ENCODE results near the gene C2orf49. TPM values are rescaled to one million over a fixed set of nuclear protein-coding genes. Genes with fewer than 3 reads are reported as not detected.

The C2orf49 gene
- total and polyA plus RNA-seq, 9 of the 15 experiments (the other 6 are each of a cell fraction or from before 2014, with no cell fraction given) = 17.9 to 38.2 (median 25.6) TPM

GRCh38 chr2:105368759-105369408 is 31.5 kb downstream of the C2orf49 start:
- no peak overlapping the region for H3K27ac ChIP-seq (ENCODE audit: extremely low read depth, low read depth, low read length)
- ATAC-seq (no peak), DNase-seq (ENCODE audit: extremely low read depth in 1 of 4, low spot score in 3 of 4) (no peak), FAIRE-seq (no peak)
- H4K20me1 ChIP-seq (replicated peaks; ENCODE audit: control insufficient read depth, insufficient read depth, low read length) = no peaks in the 10 kb centered on the region
- no peak overlapping the region for H3K9ac ChIP-seq (ENCODE audit: insufficient read depth in 1 of 2, low read depth in 2 of 2, low read length in 2 of 2)
- H3K27me3 ChIP-seq (ENCODE audit: control insufficient read depth in 2 of 2, insufficient read depth in 2 of 2, low read length in 2 of 2) = no peaks in the 10 kb centered on the region
- no peaks in the 10 kb centered on the region for H3K79me2 ChIP-seq (ENCODE audit: control insufficient read depth, insufficient read depth, low read length)
- 71% methylated on average over 8 of the region's 8 CpGs for WGBS (ENCODE audit: insufficient coverage, low coverage, missing lambda C conversion rate)
- H2AFZ ChIP-seq (ENCODE audit: low read depth, low read length) = no peak overlapping the region
- no peaks in the 10 kb centered on the region for H3K9me1 ChIP-seq (ENCODE audit: control insufficient read depth, insufficient read depth, low read length)
- intact Hi-C loops (cut with micrococcal nuclease) = loop anchor here (1.0 kb wide), 1 partner anchor 152 kb away; no protein-coding TSS in a partner anchor
- no TSS peak for BruUV-seq (replicated peaks)
- ChIA-PET CTCF (ENCODE audit: low intra/inter-chr PET ratio) (interaction anchor here (0.7 to 4.1 kb wide), 4 partner anchors 87 to 535 kb away, joined by 3 to 117 read pairs (median 8); no protein-coding TSS in a partner anchor), POLR2A (interaction anchor here (0.8 to 0.9 kb wide), 2 partner anchors 22 to 151 kb away, joined by 3 read pairs; no protein-coding TSS in a partner anchor)
- no peak overlapping the region for H3K4me2 ChIP-seq (ENCODE audit: insufficient read depth, low read length)
- H3K36me3 ChIP-seq (ENCODE audit: control insufficient read depth, insufficient read depth, low read length) = peaks cover 71% of the 10 kb centered on the region; the same call in 2 of the 3 replicates
- no peaks in the 10 kb centered on the region for H3K9me3 ChIP-seq (replicated peaks; ENCODE audit: control insufficient read depth, insufficient read depth, low read depth, low read length)
- in situ Hi-C loops (cut with MboI) = no loop called here
- peaks cover 0 to 4% of the 10 kb centered on the region in 2 experiments; a peak in 2 of 5 replicates for H3K4me1 ChIP-seq (replicated peaks in 1 of 2; ENCODE audit: control insufficient read depth in 2 of 2, insufficient read depth in 2 of 2, low read length in 2 of 2)
- no peak overlapping the region for H3K4me3 ChIP-seq
- TF ChIP-seq BDP1 (IDR thresholded peaks at IDR 0.05; ENCODE audit: insufficient read depth, insufficient read length) (no peak), ASH1L (IDR thresholded peaks at IDR 0.05; ENCODE audit: borderline replicate concordance, low read depth, partially characterized antibody) (no peak), AFF4 (CRISPR knock-in tag; IDR thresholded peaks at IDR 0.05) (no peak), TFE3 (CRISPR knock-in tag; IDR thresholded peaks at IDR 0.05) (no peak), TARDBP (IDR thresholded peaks at IDR 0.05) (no peak), CBX1 (IDR thresholded peaks at IDR 0.05; ENCODE audit: low read depth) (no peak), RFX5 (IDR thresholded peaks at IDR 0.05; ENCODE audit: low read depth, low read length) (no peak), ZNF592 (IDR thresholded peaks at IDR 0.05) (no peak), HNRNPUL1 (IDR thresholded peaks at IDR 0.05; ENCODE audit: low read length) (no peak), ZBTB9 (CRISPR knock-in tag; IDR thresholded peaks at IDR 0.05) (no peak)

All from K562 (cell line).